Fibroblast of villous mesenchyme (primary cell): ENCODE results near the gene MMP10. TPM values are rescaled to one million over a fixed set of nuclear protein-coding genes. Genes with fewer than 3 reads are reported as not detected.
A peak's percentile ranks its signal among the peaks of the same experiment; 100 is the strongest.

Experiments used
- DNase-seq: peaks from one replicate; pipeline ENCODE4 v3.0.0-alpha.2; 2010; ENCODE audit warnings: low read depth
- H3K4me3 ChIP-seq: 2 replicates; pipeline ENCODE4 v1.5.1; 2011; ENCODE audit warnings: low read depth, mild to moderate bottlenecking, low read length
- total RNA-seq: library from RNA; depleted of rRNA; stranded (reverse); fragments of >200 nt; gene quantifications from 2 replicates; pipeline ENCODE4 v1.2.3, GENCODE V29; 2012
- TF ChIP-seq, protein P1 (sequence below): IDR thresholded peaks from 2 replicates; pipeline ENCODE4 v1.5.1; 2012; ENCODE audit warnings: low read depth, mild to moderate bottlenecking, low read length; ENCODE audit not compliant: insufficient read depth

Gene MMP10
- total RNA-seq, 1 donor: 0.86 TPM

DNA sequence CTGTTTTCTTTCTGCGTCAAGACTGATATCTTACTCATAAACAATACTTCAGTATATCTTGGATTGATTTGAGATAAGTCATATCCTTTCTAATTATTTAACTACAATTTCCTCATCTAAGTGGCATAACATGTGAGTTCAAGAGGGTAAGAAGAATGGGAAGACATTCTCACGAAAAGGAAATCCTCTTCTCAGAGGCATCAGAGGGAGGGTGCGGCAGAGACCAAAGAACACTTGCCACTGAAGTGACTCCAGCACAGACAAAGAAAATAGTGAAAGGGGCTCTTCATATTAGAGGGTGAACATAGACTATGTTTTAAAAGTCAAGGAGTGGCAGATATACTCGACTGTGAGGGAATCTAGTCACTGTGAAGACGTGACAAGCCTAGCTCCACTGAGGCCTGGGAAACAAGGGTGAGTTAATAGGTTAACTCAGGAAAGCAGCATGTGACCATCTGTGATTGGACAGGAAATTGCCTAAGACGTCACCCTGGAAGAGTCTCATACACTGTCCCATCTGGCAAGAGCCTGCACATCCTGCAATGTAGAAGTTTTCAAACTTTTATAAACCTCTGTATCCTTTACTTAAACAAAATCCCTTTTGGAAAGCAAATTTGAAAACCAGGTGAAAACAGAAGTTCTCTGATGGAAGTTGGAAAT lies 19.4 kb upstream of the MMP10 start:
- H3K4me3 ChIP-seq: no peak overlapping the region
- DNase-seq: no peak
- TF ChIP-seq, protein P1, sequence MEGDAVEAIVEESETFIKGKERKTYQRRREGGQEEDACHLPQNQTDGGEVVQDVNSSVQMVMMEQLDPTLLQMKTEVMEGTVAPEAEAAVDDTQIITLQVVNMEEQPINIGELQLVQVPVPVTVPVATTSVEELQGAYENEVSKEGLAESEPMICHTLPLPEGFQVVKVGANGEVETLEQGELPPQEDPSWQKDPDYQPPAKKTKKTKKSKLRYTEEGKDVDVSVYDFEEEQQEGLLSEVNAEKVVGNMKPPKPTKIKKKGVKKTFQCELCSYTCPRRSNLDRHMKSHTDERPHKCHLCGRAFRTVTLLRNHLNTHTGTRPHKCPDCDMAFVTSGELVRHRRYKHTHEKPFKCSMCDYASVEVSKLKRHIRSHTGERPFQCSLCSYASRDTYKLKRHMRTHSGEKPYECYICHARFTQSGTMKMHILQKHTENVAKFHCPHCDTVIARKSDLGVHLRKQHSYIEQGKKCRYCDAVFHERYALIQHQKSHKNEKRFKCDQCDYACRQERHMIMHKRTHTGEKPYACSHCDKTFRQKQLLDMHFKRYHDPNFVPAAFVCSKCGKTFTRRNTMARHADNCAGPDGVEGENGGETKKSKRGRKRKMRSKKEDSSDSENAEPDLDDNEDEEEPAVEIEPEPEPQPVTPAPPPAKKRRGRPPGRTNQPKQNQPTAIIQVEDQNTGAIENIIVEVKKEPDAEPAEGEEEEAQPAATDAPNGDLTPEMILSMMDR: no peak

DNA sequence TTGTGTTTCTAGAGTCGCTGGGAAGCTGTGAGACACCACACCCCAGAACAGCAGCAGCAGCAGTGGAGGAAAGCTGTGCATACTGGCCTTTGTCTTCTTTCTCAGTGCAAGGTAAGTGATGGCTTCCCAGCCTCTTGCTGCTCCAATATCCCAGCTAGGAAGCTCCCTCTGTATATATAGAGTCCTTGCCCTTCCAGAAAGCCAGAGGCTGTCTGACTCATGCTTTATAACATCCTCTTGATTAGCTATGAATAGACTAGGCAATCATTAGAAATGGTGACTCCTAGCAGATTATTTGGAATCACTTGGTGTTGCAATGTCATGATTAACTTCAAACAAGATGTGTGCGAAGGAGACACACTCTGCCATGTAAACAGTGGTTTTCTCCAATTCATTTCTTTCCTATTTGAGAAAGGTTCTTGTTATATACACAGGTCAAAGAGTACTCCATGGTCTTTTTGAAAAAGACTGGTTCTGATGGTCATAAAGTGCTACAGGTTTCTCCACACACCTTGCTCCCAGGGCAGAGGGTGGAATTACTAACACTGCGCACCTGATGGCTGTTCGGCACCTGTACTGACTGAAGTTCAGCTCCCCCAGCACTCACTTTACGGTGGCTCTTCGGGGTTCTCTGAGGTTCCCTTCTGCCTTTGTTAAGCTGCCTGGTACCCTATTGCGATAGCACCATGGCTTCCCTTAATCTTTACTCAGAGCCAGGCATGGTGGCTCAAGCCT lies 17.8 kb upstream of the MMP10 start, which contains the start of gene MMP1:
Gene MMP1 (minus strand): TSS at position 149 of the 735 bp plus-strand sequence. CDS start 68 bp downstream, at position 81.
- H3K4me3 ChIP-seq: no peak within 1 kb of the TSS
- DNase-seq: peak; percentile 33
- TF ChIP-seq, protein P1: no peak

GRCh38 chr11:102794382-102794781 lies 14.0 kb upstream of the MMP10 start:
- no peak for DNase-seq
- TF ChIP-seq, protein P1: peak; percentile 51
- no peak overlapping the region for H3K4me3 ChIP-seq

GRCh38 chr11:102793677-102794290 lies 13.4 kb upstream of the MMP10 start:
- TF ChIP-seq, protein P1: no peak
- no peak for DNase-seq
- no peak overlapping the region for H3K4me3 ChIP-seq

GRCh38 chr11:102792604-102793003 lies 12.2 kb upstream of the MMP10 start:
- DNase-seq: no peak
- H3K4me3 ChIP-seq: no peak overlapping the region
- TF ChIP-seq, protein P1: no peak

GRCh38 chr11:102791271-102792036 lies 11.0 kb upstream of the MMP10 start:
- H3K4me3 ChIP-seq: no peak overlapping the region
- no peak for DNase-seq
- TF ChIP-seq, protein P1: no peak
